Measurements from ENCODE around the gene FADS6. TPM values are rescaled to one million over a fixed set of nuclear protein-coding genes. Genes with fewer than 3 reads are reported as not detected.

FADS6 gene
- total RNA-seq, 1 donor, result not detected

DNA sequence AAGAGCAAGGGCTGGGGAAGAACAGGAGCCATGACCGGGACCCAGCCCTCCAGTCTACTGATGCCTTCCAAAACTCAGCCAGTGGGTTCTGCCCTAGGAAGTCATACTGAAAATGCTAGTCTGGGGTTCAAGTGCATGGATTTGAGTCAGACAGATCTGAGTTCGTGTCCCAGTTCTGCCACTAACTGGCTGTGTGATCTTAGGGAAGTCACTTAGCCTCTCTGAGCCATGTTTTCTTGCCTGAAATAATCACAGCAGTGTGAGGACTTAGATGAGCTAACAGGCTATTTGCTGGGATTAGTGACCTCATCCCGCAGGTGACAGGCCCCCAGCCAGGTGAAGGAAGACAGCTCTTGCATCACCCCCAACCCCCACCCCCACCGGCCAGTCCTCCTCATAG, 38.1 kb downstream of the FADS6 start:
- no peak overlapping the region for H3K4me3 ChIP-seq (ENCODE audit: low read depth, low read length)
- TF ChIP-seq, protein P1, sequence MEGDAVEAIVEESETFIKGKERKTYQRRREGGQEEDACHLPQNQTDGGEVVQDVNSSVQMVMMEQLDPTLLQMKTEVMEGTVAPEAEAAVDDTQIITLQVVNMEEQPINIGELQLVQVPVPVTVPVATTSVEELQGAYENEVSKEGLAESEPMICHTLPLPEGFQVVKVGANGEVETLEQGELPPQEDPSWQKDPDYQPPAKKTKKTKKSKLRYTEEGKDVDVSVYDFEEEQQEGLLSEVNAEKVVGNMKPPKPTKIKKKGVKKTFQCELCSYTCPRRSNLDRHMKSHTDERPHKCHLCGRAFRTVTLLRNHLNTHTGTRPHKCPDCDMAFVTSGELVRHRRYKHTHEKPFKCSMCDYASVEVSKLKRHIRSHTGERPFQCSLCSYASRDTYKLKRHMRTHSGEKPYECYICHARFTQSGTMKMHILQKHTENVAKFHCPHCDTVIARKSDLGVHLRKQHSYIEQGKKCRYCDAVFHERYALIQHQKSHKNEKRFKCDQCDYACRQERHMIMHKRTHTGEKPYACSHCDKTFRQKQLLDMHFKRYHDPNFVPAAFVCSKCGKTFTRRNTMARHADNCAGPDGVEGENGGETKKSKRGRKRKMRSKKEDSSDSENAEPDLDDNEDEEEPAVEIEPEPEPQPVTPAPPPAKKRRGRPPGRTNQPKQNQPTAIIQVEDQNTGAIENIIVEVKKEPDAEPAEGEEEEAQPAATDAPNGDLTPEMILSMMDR (IDR thresholded peaks at IDR 0.05; ENCODE audit: insufficient read depth, low read length), result no peak
- no peak for DNase-seq (ENCODE audit: low read depth)

DNA sequence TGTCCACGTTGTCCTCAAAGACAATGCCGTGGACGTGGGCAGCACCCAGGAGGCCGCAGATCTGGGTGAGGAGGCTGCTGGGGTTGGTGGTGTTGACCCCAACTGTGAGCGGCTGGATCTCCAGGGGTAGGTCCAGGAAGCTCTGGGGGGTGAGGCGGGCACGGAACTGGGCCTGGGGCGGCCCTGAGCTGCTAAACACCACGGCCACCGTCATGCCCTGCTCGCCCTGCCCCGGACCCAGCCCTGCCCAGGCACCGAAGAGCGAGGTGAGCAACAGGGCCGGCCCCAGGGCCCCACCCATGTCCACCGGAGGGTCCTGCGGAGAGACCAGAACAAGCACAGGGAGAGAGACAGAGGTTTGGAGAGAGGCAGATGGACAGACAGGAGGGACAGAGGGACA, 38.6 kb downstream of the FADS6 start:
- TF ChIP-seq, protein P1 (IDR thresholded peaks at IDR 0.05; ENCODE audit: insufficient read depth, low read length), result no peak
- DNase-seq (ENCODE audit: low read depth), result no peak
- no peak overlapping the region for H3K4me3 ChIP-seq (ENCODE audit: low read depth, low read length)

DNA sequence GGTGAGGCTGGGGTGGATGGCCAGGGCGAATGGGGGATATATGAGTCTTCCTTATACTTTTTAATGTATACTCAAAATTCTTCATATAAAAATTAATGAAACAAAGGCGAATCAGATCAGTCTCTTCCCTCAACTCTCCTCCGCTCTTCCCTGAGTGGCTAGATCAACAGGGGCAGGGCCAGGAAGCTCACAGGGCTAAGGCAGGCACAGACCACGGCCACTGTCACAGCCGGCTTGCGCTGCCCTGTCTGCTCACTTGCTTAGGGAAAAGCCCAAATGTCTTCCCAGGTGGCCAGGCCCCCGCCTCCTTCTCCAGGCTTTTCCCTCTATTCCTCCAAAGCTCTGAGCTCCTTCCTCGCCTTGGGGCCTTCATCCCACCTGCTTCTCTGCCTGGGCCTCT, 39.8 kb downstream of the FADS6 start:
- TF ChIP-seq, protein P1 (IDR thresholded peaks at IDR 0.05; ENCODE audit: insufficient read depth, low read length), result no peak
- DNase-seq (ENCODE audit: low read depth), result no peak
- no peak overlapping the region for H3K4me3 ChIP-seq (ENCODE audit: low read depth, low read length)

DNA sequence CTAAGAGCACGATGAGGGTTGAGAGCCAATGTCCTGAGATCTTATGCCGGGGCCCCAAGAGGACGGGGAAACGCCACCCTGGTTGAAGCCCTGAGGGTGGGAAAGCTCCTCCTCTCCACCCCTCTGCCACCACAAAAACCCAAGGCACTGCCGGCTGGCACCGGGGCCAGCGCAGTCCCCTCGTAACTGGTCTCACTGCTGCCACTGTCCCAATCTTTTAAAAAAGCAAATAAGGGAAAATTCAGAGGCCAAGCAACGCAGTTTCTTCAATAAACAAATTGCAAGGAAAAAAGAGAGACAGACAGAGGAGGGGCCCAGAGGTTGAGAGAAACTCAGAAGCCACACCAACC, 40.4 kb downstream of the FADS6 start:
- DNase-seq (ENCODE audit: low read depth), result no peak
- TF ChIP-seq, protein P1 (IDR thresholded peaks at IDR 0.05; ENCODE audit: insufficient read depth, low read length), result no peak
- no peak overlapping the region for H3K4me3 ChIP-seq (ENCODE audit: low read depth, low read length)

DNA sequence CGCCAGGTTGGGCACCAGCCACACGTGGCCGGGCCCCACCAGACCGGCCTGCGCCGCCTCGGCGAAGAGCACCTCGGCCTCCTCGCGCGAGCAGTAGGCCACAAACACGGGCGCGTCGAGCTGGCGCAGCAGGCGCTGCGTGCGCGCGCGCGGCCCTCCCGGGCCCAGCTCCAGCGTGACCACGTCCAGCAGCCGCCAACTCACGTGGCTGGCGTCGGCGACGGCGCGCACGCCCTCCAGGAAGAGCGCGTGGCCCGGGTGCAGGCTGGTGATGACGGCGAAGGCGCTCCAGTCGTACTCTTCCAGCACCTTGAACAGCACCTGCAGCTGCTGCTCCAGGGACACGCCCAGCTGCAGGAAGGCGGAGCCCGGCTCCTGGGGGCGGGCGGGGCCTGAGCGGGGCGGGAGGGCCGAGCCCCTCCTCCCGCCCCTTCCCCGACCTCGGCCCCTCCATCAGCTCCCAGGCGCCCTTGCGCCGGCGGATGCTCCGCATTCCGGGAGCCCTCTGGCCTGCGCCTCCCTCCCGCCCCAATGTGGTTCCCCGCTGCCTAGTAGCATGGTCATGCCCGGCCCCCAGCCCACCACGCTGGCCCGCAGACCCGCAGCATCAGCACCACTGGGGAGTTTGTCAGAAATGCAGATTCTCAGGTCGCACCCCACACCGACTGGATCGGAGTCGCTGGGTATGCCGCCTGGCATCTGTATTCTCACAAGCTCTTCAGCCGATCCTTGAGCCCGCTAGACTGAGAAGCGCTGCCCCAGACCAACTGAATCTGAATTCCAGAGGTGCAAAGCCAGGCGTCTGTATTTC, 41.0 kb downstream of the FADS6 start:
- DNase-seq (ENCODE audit: low read depth), result no peak
- TF ChIP-seq, protein P1 (IDR thresholded peaks at IDR 0.05; ENCODE audit: insufficient read depth, low read length), result no peak
- no peak overlapping the region for H3K4me3 ChIP-seq (ENCODE audit: low read depth, low read length)

DNA sequence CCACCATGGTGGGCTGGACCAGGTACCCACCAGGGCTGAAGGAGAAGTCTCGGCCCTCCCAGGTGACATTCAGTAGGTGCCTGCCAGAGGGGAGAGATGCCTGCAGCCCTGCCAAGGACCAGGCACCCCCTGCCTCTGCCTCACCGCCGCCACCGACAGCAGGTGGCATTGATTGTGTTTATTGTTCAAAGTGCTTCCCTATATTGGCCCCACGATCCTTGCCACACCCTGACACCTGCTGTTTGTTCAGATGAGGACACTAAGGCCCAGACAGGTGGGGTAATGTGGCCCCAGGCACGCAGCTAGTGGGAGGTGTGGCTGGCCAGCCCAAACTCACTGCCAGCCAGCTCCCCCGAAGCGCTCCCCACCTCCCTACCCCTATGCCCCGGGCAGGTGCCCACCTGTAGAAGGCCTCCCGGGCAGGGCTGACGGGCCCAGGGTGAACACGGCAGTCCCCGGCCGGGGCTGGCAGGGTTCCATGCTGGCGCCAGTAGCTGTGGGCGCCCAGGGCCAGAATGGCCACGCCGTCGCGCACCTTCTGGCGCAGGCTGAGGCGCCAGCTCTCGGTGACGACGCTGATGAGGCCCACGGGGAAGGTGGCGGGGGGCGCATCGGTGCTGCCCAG, 41.7 kb downstream of the FADS6 start:
- no peak overlapping the region for H3K4me3 ChIP-seq (ENCODE audit: low read depth, low read length)
- no peak for DNase-seq (ENCODE audit: low read depth)
- TF ChIP-seq, protein P1 (IDR thresholded peaks at IDR 0.05; ENCODE audit: insufficient read depth, low read length), result no peak

Measured in fibroblast of the aortic adventitia (primary cell).